CD4-positive, alpha-beta T cell treated with Interleukin-17A for 1 hour (primary cell): Measurements from ENCODE around the gene ARHGAP26.
A peak's percentile ranks its signal among the peaks of the same experiment; 100 is the strongest.
"Not testable (repeated sequence)": the region's sequence is repeated elsewhere in the genome, so short reads cannot be mapped to it uniquely, and the experiment has no call there.

Experiments used
- DNase-seq: peaks from one replicate; pipeline ENCODE4 v3.0.0-alpha.2; 2020

ARHGAP26 gene

DNA sequence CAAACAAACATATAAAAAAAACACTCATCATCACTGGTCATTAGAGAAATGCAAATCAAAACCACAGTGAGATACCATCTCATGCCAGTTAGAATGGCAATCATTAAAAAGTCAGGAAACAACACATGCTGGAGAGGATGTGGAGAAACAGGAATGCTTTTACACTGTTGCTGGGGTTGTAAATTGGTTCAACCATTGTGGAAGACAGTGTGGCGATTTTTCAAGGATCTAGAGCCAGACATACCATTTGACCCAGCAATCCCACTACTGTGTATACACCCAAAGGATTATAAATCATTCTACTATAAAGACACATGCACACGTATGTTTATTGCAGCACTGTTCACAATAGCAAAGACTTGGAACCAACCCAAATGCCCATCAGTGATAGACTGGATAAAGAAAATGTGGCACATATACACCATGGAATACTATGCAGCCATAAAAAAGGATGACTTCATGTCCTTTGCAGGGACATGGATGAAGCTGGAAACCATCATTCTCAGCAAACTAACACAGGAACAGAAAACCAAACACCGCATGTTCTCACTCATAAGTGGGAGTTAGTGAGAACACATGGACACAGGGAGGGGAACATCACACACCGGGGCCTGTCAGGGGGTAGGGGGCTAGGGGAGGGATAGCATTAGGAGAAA lies 433.3 kb downstream of the ARHGAP26 start:
- DNase-seq = not testable (repeated sequence)

DNA sequence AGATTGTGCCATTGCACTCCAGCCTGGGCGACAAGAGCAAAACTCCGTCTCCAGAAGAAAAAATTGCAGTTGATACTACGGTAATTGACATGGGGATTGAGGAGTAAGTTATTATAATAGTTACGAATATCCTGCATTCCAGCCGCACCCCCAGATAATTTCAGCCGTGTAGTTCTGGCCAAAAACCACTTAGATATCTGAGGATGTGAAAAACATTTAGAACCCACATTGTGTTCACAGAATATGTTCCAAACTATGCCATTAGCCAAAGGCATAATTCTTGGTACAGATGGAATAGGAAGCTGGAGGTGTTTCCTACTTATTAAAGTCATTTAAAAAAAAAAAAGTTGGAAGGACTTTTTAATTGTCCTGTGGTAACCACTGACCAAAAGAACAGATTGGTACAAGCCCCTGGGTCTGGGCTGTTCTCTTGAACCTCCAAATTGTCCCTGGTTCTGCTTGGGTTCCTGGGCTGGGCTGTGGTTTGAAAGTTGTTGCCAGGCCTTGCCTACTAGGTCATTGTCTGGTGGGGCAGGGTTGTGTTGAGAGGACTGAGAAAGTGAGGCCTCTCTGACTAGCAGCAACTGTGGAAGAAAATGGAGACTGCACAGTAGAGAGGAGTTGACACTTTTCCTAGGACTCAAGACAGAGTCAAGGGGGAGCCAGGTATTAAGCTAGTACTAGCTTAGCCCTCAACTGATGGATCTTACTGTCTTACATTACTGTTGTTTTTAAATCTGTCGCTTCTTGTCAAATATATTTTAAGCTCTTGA lies 434.5 kb downstream of the ARHGAP26 start:
- no peak for DNase-seq

DNA sequence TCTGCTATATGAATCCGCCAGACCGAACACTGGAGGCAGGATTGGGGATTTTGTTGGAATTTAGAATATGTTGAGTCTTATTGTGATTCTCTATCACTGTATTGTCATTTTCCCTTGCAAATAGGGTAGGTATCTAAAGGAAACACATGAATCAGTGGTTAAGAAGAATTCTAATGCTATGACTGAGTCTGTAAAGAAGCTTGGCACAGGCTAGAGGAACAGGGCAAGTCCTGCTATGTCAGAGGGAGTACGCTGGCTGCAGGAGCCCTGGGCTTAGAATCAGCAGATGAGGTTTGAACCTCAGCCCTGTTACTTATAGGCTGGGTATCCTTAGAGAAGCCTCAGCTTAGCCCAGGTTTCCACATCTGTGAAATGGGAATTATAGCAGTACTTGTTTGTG lies 435.2 kb downstream of the ARHGAP26 start:
- DNase-seq = no peak

DNA sequence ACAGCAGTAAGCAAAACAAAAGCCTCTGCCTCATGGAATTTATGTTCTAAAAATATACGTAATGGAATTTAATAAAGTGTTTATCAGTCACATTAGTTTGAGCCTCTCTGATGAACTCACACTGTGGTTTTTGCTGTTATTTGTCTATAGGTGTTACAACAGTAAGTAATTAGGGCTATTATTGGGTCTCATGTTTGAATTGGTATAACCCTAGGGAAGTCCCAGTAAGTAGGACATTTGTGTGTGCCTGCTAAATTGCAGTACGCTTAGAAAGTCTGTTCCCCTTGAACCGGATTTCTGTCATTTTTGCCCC lies 435.7 kb downstream of the ARHGAP26 start:
- DNase-seq = peak; percentile 17

DNA sequence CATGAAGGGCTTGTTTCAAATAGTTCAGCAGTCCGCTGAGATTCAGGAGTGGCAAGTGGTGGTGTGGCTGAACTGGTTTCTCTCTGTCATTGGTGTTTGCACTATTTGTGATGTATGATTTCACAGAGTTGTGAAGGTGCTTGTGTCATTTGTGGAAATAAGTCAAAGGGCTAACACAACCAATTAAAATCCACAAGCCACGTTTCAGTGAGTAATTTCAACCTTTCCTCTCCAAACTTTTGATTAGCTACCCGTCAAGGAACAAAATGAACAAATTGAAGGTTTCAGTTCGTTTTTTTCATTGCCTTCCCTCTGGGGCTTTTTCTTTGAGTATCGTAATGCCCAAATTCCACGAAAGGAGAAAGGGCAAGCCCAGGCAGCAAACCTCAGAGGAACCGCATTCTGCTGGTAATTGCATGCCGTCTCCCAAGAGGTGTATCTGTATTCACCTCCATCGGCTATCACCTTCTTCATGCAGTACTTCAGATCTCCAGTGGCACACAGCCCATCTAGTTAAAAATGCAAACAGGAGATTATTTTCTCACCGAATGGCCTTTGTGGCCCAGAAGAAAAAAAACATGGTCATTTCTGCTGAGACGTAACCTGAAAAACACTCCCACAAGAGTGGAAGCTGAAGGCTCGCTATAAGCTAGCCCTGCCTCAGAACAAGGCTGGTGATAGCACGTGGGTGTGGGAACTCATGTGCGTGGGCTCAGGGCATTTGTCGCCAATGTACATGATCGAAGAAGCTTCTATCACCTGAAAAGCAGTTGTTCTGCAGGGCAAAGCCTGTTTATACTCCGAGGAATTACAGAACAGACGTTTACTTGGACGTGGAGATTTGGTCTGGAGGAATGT lies 436.2 kb downstream of the ARHGAP26 start:
- peak; percentile 4 for DNase-seq

DNA sequence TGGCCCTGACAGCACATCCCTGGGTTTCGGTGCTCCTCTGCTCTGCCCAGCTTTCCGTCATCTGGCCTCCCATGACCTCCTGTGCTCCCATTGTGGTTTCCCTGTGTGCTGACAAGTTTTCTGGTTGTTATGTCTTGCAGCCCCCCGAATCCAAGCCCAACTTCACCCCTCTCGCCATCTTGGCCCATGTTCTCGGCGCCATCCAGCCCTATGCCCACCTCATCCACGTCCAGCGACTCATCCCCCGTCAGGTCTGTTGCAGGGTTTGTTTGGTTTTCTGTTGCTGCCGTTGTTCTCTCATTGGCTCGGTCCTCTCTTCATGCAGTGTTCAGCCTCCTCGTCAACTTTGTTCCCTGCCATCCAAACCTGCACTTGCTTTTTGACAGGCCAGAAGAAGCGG lies 436.9 kb downstream of the ARHGAP26 start:
- DNase-seq = no peak

DNA sequence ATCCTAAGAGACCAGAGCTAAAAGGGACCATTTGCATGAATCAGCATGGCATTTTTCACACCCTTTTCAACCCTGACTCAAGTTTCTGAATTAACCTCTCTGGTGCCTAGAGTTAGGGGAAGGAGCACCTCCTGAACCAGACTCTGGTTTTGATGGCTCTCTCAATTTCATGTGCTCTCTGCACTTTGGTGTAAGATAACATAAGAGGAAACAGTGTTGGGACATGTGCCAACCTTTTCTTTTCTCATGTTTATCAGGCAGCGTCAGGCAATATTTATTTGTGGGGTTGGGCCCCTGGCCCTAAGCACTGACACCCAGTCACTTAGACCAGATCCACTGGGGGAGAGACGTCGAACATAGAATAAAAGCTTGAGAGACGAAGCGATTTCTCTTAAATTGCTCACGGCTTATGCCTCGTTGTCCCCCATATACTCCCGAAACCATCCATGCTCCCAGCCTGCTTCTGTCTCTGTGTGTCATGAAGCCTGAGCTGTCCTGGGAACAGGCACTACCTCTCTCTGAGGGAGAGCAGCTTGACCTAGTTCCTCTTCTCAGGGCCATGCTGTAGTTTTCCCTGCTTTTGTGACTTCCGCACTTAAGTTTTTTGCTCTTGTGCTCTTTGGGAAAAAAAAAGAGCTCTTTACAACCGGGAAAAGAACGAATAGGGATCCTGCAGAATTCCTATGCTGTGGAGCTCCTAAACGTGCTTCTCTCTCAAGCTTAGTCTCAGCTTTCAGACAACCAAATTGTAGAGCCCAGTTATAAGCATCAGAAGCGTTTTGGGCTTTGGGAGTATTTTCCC lies 437.6 kb downstream of the ARHGAP26 start:
- DNase-seq = no peak

DNA sequence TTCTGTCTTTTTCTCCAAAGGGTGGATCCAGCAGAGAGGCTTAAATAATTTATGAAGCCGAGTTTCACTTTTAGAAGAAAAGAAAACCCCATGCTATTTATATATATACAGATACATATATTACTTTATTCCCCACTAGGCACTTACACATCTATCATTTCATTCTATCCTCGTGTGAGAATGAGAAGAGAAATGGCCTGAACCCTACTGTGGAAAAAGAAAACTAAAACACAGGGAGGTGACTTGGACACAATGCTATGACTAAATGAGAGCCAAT lies 438.1 kb downstream of the ARHGAP26 start:
- DNase-seq = no peak

DNA sequence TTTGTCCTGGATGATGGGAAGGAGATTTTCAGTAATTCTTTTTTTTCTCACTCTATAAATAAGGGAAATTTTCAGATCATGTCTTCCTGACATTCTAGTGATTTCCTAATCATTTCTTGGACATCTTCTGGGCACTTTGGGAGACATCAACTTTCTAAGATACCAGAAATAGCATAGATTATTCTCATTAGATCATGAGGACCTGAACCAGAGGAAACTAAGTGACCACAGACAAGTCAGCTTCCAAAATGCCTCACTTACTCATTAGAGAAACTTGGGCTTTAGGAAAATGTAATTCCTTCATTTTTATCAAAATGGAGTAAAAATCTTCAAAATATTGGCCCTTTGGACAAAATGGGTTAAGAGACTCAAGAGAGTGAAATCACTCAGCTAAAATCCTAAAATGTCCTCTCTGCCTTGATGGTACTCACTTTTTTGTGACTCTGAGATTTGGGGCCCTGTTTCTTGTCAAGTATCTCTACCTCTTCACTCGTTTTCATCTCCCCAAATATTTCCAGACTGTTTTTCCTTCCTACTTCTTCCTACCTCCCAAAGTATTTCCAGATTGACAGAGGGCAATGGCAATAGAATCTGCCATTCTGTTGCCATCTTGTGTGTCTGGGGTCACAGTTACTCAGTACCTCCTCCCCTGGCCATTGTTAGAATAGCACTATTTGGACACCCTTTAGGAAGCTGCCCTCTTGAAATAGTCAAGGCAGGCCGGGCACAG lies 438.8 kb downstream of the ARHGAP26 start:
- DNase-seq = no peak

DNA sequence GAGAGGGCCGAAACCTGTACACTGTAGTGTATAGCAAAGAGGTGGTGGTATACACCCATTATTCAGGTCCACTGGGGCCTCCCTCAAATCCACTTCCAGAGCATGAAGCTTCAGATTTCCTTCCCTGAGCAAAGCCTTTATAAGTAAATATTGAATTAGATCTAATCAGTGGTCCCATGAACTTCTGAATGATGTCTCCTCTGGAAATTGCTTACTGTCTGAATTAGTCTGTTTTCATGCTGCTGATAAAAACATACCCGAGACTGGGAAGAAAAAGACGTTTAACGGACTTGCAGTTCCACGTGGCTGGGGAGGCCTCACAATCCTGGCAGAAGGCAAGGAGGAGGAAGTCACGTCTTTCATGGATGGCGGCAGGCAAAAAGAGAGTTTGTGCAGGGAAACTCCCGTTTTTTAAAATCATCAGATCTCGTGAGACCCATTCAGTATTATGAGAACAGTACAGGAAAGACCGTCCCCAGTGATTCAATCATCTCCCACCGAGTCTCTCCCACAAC lies 439.8 kb downstream of the ARHGAP26 start:
- no peak for DNase-seq

DNA sequence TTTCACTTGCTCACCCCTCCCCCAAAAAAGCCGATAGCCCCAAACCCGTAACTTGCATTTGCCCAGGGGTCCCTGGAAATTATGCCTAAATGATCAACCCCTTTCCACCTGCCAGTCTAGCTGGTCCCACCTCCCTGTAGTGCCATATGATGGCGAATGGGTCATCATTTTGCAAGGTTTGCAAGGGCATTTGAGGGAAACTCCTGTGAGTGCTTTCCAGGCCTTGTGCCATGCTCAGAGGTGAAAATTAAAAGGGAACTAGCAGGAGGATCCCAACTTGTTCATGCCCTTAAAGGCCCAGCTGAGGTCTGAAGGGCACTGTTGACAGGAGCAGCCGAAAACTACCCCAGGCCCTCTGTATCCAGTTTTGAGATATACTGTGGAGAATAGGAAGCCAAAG lies 440.4 kb downstream of the ARHGAP26 start:
- DNase-seq = no peak

DNA sequence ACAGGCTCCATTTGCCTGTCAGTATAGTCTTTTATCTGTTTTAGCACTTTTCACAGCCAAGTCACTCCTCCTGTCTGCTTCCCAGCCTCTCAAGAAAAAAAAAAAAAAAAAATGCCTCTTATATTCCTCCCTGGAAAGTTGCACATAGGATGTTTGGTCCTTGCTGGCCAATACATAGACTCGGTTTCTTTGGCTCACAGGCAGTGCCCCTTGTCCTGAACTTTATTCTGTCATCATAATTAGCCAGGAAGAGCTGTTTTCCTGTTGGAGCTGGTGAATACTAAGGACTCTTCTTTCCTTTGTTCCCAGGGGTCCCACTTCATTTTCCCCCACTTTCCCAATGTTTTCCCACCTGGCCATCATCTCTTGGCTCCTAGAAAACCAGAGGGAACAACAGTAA lies 442.1 kb downstream of the ARHGAP26 start:
- no peak for DNase-seq

DNA sequence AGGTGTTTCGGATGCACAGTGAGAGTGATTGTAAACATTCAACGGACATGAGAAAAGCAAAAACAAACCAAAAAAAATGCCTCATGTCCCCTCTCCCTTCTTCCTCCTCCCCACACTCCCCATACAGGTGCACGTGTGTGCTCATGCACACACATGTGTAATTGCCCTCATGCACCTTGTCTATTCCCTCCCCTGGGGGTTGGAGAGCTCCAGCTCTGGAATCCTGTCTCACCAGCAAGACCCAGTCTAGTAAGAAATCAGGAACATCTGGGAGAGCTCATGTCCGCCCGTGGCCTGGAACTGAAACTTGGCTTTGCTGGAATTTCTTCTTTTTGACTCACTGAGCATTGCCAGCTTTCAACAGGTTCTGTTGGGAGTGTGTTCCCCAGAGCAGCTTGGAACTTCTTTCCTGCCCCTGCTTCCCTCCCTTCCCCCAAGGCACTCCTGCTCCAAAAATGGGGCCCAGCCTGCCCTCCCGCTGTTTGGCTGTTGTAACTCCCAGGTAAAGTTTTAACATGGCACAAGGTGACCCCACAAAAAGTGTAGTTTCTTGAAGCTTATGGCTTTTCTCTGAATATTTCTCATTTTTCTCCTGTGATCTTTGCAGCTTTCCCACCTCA lies 443.2 kb downstream of the ARHGAP26 start:
- DNase-seq = no peak

DNA sequence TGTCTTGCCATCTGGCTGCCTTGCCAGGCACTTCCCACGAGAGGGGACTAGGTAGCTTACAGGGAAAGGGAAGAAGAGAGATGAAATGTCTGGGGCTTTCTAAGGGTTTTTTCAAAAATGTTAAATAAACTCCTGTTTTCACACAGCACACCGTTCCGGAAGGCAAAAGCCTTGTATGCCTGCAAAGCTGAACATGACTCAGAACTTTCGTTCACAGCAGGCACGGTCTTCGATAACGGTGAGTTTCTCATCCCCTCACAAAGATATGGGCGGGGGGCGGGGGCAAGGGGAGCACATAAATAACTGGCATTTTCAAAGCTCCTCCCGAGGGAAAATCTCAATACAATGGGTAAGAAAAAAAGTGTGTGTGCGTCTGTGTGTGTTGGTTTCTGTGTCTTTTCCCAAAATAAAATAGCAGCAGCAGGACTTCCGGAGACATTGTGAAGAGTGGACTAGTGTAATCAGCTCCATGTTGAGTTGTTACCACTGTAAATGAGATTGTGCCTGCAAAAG lies 443.7 kb downstream of the ARHGAP26 start:
- DNase-seq = no peak

DNA sequence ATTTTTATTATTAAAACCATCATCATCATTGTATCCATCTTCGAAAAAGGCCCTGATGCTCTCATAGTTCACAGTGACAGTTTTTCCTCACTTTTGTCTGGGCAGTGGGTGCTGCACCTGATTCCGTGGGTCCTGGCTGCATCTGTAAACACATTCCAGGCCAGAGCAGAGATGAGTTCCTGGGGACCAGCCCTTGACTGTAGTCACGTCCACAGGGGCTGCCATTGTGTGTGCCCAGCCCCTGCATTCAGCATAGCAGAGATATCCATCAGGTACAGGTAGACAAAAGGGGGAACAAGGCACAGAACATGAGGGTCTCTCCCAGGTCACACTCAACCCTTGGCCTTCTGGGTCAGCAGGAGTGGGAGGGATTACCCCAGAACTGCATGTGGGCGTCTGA lies 444.3 kb downstream of the ARHGAP26 start:
- no peak for DNase-seq

DNA sequence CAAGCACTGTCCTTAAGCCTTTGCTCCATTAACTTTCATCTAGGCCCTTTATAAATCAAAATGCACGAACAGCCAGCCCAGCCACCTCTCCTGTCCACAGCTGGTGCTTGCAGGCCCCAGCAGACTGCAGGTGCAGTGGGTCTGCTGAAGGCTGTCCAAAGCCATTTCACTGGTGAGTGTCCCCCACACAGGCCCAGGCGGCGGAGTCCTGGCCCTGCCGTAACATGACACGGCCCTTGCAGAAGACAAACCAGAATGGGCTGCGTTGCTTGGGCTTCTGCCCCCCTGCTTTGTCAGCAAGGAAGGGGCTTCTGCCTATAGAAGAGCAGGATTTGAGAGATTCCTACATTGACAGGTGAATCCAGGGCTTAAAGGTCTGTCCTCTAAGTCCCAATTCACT lies 444.7 kb downstream of the ARHGAP26 start:
- no peak for DNase-seq

DNA sequence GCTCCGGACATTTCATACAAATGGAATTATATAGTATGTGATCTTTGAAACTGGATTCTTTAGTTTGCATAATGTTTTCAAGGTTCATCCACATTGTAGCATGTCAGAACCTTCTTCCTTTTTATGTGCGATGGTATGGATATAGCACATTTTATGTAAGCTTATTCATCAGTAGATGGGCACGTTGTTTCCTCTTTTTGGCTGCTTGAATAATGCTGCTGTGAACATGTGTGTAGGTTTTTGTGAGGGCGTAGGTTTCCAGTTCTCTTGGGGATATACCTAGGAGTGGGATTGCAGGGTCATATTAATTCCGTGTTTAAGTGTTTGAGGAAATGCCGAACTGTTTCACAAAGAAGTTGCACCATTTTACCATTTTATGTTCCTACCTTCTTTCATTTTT lies 445.5 kb downstream of the ARHGAP26 start:
- DNase-seq = no peak

DNA sequence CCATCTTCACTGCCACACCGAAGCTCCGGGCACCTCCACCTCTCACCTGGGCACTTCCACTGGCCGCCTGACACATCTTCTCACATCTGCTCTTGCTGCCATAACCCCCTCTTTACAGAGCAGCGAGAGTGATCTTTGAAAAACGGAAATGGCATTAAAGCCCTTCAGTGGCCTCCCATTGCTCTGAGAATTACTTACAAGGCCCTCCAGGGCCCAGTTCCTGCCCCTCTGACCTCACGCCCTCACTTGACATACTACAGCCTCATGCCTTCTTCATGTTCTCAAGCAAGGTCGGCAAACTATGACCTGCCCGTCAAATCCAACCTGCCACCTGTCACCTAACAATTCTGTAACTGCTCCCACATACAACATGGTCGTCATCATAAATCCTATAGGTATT lies 446.0 kb downstream of the ARHGAP26 start:
- no peak for DNase-seq

DNA sequence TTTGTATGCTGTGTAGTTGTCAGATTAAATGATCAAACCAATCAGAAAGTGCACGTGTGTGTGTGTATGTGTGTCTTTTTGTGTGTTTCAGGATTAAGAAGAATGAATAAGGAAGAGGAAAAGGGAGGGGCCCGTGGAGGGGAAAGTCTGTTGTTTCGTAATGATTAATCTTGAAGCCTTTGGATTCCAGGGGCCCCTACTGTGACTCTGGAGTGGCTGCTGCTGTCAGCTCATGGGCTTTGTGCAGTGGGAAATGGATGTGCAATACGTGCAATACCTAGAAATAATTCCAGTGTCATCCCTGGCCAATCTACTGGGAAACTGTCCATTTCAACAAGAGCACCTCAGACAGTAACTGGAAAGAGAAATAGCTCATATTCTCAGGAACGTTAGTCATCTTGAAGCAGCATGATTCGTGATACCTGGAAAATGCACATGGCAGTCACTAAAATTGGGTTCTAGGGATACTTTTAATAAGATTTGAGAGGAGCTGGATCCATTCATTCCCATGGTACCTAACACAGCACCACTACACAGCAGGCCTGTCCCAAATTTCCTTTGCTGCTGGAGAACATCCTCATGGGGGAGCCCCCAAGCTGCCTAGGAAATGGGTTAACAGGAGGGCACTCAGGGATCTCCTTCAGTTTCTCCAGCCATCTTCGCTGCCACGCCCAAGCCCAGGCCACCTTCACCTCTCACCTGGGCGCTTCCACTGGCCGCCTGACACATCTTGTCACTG lies 447.1 kb downstream of the ARHGAP26 start:
- no peak for DNase-seq

DNA sequence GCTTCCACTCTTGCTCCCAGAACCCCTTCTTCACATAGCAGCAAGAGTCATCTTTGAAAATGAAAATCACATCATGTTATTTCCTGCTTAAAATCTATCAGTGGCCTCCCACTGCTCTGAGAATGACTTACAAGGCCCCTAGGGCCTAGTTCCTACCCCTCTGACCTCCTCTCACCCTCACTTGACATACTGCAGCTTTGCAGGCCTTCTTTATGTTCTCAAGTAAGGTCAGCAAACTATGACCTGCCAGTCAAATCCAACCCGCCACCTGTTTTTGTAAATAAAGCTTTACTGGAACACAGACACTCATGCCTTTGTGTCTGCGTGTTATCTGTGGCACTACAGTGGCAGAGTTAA lies 447.6 kb downstream of the ARHGAP26 start:
- DNase-seq = no peak

DNA sequence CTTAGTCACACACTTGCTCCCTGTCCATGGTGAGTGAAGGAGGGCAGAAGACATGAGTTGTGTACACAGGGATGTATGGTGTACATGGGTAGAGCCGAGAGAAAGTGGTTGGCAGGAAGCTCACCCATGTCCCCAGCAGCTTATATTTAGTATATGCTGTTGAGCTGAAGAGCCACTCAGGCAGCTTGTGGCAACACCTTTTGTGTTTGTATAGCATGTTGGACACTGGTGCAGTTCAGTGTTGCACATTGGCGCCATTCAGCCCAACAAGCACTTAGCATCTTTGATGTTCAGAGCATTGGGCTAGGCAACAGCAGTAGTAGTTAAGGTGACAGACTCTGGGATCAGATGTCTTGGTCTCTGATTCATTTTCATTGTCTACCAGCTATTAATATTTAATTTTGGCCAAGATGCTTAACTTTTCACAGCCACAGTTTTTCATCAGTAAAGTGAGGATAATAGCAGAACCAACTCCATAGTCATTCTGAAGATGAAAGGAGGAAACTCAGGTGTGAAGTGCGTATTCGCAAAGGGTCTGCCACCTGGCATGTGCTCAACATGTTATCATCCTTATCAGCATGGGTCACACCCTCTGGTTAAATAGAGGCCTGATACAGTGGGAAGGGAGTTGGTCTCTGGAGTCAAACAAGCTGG lies 448.5 kb downstream of the ARHGAP26 start:
- no peak for DNase-seq
